ENCODE results near the gene KIF25.

The KIF25 gene

DNA sequence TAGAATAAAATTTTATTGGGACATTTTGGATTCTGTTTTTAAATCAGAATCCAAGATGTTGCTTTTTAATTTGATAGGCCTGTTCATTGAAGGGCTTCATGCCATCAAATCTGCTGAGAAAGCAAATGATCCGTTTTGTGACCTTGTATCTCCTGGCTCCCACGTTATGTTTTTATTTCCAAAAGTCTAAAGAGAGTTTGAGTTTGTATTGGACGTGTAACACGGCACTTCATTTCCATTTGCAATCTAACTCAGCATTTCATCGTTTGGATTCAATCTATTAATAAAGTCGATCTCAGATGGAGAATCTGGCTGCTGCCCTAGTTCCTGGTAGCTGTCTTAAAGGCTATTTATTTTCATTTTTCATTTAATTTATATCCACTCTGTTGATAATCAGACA is 17.0 kb downstream of the KIF25 start:
- TF ChIP-seq, protein P1, sequence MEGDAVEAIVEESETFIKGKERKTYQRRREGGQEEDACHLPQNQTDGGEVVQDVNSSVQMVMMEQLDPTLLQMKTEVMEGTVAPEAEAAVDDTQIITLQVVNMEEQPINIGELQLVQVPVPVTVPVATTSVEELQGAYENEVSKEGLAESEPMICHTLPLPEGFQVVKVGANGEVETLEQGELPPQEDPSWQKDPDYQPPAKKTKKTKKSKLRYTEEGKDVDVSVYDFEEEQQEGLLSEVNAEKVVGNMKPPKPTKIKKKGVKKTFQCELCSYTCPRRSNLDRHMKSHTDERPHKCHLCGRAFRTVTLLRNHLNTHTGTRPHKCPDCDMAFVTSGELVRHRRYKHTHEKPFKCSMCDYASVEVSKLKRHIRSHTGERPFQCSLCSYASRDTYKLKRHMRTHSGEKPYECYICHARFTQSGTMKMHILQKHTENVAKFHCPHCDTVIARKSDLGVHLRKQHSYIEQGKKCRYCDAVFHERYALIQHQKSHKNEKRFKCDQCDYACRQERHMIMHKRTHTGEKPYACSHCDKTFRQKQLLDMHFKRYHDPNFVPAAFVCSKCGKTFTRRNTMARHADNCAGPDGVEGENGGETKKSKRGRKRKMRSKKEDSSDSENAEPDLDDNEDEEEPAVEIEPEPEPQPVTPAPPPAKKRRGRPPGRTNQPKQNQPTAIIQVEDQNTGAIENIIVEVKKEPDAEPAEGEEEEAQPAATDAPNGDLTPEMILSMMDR (IDR thresholded peaks at IDR 0.05; ENCODE audit: borderline replicate concordance, control extremely low read depth, extremely low read depth, insufficient read depth, missing control alignments), result no peak
- in situ Hi-C loops (cut with MboI; ENCODE audit: low sequenced_read_pairs, unreplicated experiment), result no loop called here
- DNase-seq (ENCODE audit: low spot score), result no peak

DNA sequence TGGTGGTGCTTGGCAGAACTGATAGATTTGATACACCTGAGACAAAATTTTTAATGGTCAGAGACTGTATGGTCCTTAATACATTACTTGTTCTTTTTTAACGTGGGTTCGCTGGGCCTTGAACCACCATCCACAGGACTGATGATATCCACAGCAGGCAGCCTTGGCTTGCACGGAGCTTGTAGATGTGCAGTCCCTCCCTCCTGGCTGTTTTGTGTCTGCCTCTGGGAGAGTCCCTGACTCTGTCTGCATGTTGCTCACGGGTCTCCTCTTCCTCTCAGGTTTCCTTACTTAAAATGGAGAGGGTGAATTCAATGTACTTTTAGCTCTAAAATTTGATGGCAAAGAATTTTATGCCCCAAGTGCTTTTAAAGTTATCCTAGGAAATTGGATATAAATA is 17.5 kb downstream of the KIF25 start:
- TF ChIP-seq, protein P1 (IDR thresholded peaks at IDR 0.05; ENCODE audit: borderline replicate concordance, control extremely low read depth, extremely low read depth, insufficient read depth, missing control alignments), result no peak
- DNase-seq (ENCODE audit: low spot score), result no peak
- in situ Hi-C loops (cut with MboI; ENCODE audit: low sequenced_read_pairs, unreplicated experiment), result no loop called here

DNA sequence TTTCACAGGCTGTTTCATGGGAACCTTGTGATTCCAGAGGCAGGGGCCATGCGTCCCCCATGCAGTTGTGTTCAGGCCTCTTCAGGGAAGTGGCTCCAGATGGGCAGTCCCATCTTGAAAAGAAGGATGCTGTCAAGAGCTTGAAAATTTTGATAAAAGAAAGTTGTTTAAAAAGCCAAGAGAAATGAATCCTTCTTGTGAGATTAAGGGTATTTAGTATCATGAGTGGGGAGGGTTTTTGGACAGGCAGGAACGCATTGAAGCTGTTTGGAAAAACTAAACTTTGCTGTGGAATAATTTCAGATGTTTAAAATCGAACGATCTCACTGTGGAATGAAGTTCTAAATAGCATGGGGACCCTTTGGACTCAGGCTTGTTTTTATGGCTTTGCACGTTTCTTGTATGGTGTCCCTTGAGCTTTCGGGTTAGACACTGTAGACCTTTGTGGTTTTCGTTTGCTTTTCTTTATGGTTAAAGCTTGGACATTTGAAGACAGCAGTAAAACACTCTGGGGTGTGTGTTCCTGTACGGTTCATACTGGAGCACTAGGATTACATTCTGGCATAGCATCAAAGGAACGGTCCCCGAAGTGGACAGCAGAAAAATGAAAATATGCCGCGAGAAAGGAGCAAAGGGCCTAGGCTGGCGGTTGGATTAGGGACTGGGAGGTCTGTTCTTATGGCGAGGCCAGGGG is 18.2 kb downstream of the KIF25 start:
- in situ Hi-C loops (cut with MboI; ENCODE audit: low sequenced_read_pairs, unreplicated experiment), result no loop called here
- TF ChIP-seq, protein P1 (IDR thresholded peaks at IDR 0.05; ENCODE audit: borderline replicate concordance, control extremely low read depth, extremely low read depth, insufficient read depth, missing control alignments), result no peak
- no peak for DNase-seq (ENCODE audit: low spot score)

DNA sequence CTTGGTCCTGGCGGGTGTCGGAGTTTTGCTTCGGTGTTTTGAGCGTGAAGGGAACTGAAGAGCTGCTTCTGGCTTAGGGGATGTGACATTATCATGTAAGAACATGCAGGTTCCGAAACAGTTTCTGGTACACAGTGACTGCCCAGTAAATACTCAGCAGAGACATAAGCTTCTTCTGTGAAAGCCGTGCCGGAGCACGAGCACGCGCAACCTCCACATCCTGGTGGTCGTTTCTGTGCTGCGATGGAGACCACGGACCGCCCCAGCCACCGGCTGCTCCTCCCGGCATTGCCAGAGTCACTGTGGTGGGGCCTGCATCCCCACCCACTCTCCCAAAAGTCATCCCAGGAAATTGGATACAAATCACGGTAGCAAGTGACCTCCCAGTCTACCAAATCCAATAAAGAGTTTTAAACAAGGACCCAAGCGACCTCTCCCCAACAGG is 18.7 kb downstream of the KIF25 start:
- in situ Hi-C loops (cut with MboI; ENCODE audit: low sequenced_read_pairs, unreplicated experiment), result no loop called here
- DNase-seq (ENCODE audit: low spot score), result no peak
- TF ChIP-seq, protein P1 (IDR thresholded peaks at IDR 0.05; ENCODE audit: borderline replicate concordance, control extremely low read depth, extremely low read depth, insufficient read depth, missing control alignments), result no peak

DNA sequence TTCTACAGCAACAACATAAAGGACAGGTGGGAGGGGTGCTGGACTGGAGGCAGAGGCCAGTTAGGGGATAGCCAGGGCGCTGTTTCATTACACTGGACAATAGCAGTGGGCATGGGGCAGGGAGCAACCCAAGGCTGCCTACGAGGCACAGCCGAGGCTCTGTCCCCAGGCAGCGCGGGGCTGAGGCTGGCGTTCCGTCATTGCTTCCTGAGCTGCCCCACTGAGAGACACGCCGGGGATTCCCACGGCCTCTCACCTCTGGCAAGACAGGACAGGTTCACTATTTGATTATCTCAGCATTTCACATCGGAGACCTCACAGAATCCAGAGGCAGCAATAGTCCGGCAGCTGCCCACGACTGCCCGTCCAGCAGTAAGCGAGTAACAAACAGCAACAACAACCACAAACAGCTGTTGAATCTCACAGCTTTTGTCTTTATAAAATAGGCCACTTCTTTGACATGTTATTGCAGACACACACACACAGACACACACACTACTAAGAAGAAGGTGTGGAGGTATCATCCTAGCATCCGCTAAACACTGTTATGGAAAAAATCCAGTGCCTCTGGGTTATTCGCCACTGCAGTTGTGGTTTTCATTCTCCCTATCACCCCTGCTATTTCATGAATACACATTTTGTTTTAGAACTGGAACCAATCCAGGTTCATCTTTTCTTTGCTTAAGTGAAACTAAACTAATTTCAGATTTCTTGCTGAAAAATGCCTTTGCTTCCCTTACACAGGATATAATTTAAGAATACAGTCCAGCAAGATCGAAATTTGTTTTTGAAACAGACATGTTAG is 19.5 kb downstream of the KIF25 start:
- TF ChIP-seq, protein P1 (IDR thresholded peaks at IDR 0.05; ENCODE audit: borderline replicate concordance, control extremely low read depth, extremely low read depth, insufficient read depth, missing control alignments), result no peak
- no peak for DNase-seq (ENCODE audit: low spot score)
- in situ Hi-C loops (cut with MboI; ENCODE audit: low sequenced_read_pairs, unreplicated experiment), result no loop called here

DNA sequence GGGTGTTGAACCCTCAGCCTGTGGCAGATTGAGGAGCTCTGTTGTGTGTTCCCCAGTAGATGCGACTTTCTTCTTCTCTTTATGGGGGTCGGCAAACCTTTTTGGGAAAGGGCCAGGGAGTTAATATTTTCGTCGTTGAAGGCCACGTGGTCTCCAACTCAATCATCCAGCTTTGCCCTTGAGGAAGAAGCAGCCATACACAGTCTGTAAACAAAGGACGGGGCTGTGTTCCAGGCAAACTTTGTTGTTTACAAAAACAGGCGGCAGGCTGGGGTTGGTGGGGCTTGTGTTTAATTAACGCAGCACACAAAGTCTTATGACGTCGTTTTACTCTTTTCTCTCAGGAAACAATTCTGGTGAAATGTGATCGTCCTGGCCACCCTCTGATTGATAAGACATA is 20.2 kb downstream of the KIF25 start:
- TF ChIP-seq, protein P1 (IDR thresholded peaks at IDR 0.05; ENCODE audit: borderline replicate concordance, control extremely low read depth, extremely low read depth, insufficient read depth, missing control alignments), result no peak
- in situ Hi-C loops (cut with MboI; ENCODE audit: low sequenced_read_pairs, unreplicated experiment), result no loop called here
- no peak for DNase-seq (ENCODE audit: low spot score)
